Skeletal muscle satellite cell (primary cell): ENCODE data around the gene SPATA21.
"Not testable (repeated sequence)": the region's sequence is repeated elsewhere in the genome, so short reads cannot be mapped to it uniquely, and the experiment has no call there.

Experiments used
- H3K27me3 ChIP-seq: 2 replicates; pipeline ENCODE4 v1.7.0; 2013; ENCODE audit warnings: low read length; ENCODE audit not compliant: control insufficient read depth, insufficient read depth
- H3K36me3 ChIP-seq: 2 replicates; pipeline ENCODE4 v1.7.0; 2013; ENCODE audit warnings: mild to moderate bottlenecking, control low read depth, low read length; ENCODE audit not compliant: insufficient read depth
- H3K4me1 ChIP-seq: 2 replicates; pipeline ENCODE4 v1.7.0; 2013; ENCODE audit warnings: low read length; ENCODE audit not compliant: control insufficient read depth, insufficient read depth
- H3K4me2 ChIP-seq: 2 replicates; pipeline ENCODE4 v1.7.0; 2013; ENCODE audit warnings: mild to moderate bottlenecking, low read length
- H3K4me3 ChIP-seq: 2 replicates; pipeline ENCODE4 v1.7.0; 2013; ENCODE audit warnings: low read length
- H3K9ac ChIP-seq: 2 replicates; pipeline ENCODE4 v1.7.0; 2013; ENCODE audit warnings: mild to moderate bottlenecking, low read depth, low read length, moderate library complexity
- H3K9me3 ChIP-seq: replicated peaks from 2 replicates; pipeline ENCODE4 v1.7.0; 2013; ENCODE audit warnings: mild to moderate bottlenecking, control low read depth, low read length

SPATA21 gene

DNA sequence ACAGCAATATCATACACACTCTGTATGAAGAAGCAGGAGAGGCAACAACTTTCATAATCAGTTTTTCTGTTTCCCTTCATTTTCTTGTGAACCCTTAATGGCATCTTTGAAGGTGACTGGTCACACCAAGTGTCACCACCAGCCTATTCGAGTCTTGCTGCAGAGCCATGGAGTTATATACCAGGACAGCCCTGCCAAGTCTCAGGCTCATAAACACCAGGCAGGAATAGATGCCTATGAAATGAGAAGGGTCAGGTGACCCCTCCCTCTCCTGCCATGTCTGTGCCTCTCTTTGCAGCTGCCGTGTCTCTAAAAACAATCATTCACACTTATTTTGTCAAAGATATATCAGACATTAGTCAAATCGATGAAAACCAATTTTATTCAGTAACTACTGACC, 31.3 kb upstream of the SPATA21 start:
- Histone ChIP-seq H3K4me1 (no peaks in the 10 kb centered on the region), H3K4me3 (no peak overlapping the region), H3K27me3 (no peaks in the 10 kb centered on the region), H3K9ac (no peak overlapping the region), H3K4me2 (no peak overlapping the region), H3K36me3 (peaks cover 22% of the 10 kb centered on the region), H3K9me3 (no peaks in the 10 kb centered on the region)

DNA sequence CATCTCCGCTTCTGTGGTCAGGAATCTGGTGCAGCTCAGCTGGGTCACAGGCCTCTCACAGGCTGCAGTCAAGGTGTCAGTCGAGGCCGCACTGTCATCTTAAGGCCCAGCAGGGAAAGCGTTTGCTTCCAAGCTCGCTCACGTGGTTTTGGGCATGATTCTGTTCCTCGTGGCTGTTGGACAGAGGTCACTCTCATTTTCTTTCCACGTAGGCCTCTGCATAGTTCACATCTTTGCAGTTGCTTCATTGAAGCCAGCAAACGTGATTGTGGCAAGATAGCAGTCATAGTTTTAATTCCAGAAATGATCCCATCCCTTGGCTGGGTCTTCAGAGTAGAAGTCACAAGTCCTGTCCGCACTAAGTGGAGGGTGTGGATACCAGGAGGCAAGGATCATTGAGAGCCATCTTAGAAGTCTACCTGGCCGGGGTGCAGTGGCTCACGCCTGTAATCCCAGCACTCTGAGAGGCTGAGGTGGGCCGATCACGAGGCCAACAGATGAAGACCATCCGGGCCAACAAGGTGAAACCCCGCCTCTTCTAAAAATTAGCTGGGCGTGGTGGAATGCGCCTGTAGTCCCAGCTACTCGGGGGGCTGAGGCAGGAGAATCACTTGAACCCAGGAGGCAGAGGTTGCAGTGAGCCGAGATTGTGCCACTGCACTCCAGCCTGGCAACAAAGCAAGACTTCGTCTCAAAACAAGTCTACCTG, 27.8 kb upstream of the SPATA21 start:
- Histone ChIP-seq H3K9ac (no peak overlapping the region), H3K4me2 (no peak overlapping the region), H3K27me3 (no peaks in the 10 kb centered on the region), H3K4me3 (no peak overlapping the region), H3K9me3 (no peaks in the 10 kb centered on the region), H3K4me1 (no peaks in the 10 kb centered on the region), H3K36me3 (peaks cover 32% of the 10 kb centered on the region)

DNA sequence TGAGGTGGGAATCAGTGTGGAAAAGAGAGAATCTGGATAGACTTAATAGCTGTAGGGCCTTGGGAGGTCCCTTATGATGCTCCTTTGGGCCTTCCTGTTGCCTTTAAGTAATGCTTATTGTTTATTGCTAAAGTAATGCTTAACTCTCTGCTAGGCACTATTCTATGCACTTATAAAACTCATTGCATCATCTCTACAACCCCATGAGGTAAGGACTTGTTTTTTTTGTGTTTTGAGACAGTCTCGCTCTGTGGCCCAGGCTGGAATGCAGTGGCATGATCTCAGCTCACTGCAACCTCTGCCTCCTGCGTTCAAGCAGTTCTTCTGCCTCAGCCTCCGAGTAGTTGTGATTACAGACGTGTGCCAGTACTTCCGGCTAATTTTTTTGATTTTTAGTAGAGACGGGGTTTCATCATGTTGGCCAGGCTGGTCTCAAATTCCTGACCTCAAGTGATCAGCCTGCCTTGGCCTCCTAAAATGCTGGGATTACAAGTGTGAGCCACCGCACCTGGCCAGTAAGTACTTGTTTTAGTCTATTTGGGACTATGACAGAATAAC, 25.6 kb upstream of the SPATA21 start:
- peaks cover 50% of the 10 kb centered on the region for H3K36me3 ChIP-seq
- no peaks in the 10 kb centered on the region for H3K4me1 ChIP-seq
- no peaks in the 10 kb centered on the region for H3K9me3 ChIP-seq
- H3K9ac ChIP-seq = no peak overlapping the region
- H3K4me3 ChIP-seq = no peak overlapping the region
- no peaks in the 10 kb centered on the region for H3K27me3 ChIP-seq
- H3K4me2 ChIP-seq = no peak overlapping the region

DNA sequence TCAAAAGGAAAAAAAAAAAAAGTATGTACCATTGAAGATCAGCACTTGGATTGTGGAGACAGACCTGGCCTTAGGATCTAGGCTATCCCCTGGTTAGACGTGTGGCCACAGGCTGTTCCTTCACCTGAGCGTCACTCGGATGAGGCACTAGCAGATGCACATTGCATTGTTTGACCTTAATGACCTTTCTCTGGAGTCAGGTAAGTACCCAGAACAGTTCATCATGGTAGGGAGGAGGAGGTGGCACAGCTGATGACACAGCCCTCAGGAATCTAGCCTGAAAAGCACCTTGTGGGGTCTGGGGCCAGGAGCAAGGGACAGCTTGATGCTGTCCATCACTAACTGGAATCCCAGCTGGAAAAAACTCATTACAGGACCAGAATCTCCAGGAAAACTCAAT, 24.5 kb upstream of the SPATA21 start:
- Histone ChIP-seq H3K4me1 (no peaks in the 10 kb centered on the region), H3K4me3 (no peak overlapping the region), H3K9me3 (no peaks in the 10 kb centered on the region), H3K9ac (no peak overlapping the region), H3K36me3 (peaks cover 62% of the 10 kb centered on the region), H3K4me2 (no peak overlapping the region), H3K27me3 (no peaks in the 10 kb centered on the region)

DNA sequence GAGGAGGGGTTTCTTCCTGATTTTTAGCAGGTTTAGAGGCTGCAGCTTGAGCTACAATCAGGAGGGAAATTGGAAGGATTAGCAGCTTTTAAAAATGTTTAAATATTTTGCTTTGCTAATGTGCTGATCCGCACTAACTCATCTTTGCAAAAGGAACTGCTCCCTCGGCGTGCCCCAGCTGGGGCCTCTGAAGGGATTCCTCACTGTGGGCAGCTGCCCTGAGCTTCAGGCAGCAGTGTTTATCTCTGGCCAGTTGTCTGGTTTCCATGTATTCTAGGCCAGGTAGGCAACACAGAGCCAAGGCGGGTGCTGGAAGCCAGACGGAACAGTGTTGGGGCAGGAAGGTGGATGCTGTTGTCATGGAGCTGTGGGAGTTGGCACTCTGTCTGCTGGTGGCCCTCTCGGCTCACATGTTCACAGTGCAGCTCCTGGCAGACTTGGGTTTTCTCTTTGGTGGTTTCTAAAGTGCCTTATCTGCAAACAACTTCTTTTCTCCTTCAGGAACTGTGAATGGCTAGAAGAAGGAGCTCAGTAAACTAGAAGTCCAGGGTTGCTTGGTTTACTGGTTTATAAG, 22.2 kb upstream of the SPATA21 start:
- H3K9me3 ChIP-seq = no peaks in the 10 kb centered on the region
- no peaks in the 10 kb centered on the region for H3K4me1 ChIP-seq
- H3K4me3 ChIP-seq = no peak overlapping the region
- no peaks in the 10 kb centered on the region for H3K27me3 ChIP-seq
- no peak overlapping the region for H3K9ac ChIP-seq
- no peak overlapping the region for H3K4me2 ChIP-seq
- H3K36me3 ChIP-seq = peaks cover 81% of the 10 kb centered on the region

DNA sequence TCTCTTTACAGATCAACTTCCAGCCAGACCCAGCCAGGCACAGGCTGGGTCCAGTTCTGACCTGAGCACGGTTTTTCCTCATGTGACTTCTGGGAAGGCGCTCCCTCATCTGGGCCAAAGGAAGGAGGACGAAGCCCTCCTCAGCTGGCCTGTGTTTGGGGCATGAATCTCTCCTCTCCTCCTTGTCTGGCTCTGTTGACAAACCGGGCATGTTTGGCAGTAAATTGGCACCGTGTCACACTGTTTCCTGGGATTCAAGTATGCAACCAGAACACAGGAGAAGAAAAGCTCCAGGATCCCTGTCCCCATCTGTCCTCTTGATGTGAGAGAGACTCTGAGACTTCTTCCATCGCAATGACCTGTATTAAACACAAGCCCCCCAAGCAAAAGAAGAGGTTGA, 21.6 kb upstream of the SPATA21 start:
- no peaks in the 10 kb centered on the region for H3K9me3 ChIP-seq
- H3K27me3 ChIP-seq = no peaks in the 10 kb centered on the region
- no peak overlapping the region for H3K9ac ChIP-seq
- no peak overlapping the region for H3K4me3 ChIP-seq
- peaks cover 78% of the 10 kb centered on the region for H3K36me3 ChIP-seq
- no peaks in the 10 kb centered on the region for H3K4me1 ChIP-seq
- no peak overlapping the region for H3K4me2 ChIP-seq

DNA sequence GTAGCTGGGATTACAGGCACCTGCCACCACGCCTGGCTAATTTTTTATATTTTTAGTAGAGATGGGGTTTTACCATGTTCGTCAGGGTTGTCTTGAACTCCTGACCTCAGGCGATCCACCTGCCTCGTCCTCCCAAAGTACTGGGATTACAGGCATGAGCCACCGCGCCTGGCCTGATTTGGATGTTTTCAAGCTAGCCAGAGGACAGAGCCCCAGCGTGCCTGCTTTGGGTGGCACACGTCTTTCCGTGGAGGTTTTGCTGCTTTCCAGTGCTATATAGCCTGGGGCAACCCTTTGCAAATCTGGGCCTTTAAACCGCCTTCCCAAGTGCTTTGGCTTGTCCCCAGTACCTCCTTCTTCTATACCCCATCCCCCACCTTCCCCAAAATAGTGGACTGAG, 18.9 kb upstream of the SPATA21 start:
- not testable (repeated sequence) for H3K9ac ChIP-seq, H3K9me3 ChIP-seq, H3K4me1 ChIP-seq, H3K4me3 ChIP-seq, H3K27me3 ChIP-seq, H3K4me2 ChIP-seq
- peaks cover 73% of the 10 kb centered on the region for H3K36me3 ChIP-seq

DNA sequence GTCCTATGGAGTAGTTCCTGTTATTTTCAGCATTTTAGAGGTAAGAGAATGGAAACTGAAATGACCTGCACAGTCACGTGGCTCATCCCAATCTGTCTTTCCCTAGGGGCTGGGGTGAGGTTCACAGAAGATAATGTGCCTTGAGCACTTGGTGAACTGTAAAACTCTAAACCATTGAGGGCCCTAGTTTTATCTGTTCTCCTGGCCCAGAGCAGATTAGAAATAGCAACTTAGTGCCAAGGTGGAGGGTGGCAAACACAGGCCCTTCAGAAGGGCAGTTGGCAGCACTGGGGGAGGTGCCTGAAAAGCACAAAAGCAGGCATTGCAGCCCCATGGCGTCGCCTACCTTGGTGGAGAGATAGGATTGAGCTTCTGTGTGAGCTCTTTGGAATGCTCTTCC, 17.7 kb upstream of the SPATA21 start:
- not testable (repeated sequence) for H3K4me3 ChIP-seq, H3K9ac ChIP-seq, H3K4me2 ChIP-seq, H3K4me1 ChIP-seq, H3K27me3 ChIP-seq, H3K9me3 ChIP-seq
- H3K36me3 ChIP-seq = peaks cover 80% of the 10 kb centered on the region

DNA sequence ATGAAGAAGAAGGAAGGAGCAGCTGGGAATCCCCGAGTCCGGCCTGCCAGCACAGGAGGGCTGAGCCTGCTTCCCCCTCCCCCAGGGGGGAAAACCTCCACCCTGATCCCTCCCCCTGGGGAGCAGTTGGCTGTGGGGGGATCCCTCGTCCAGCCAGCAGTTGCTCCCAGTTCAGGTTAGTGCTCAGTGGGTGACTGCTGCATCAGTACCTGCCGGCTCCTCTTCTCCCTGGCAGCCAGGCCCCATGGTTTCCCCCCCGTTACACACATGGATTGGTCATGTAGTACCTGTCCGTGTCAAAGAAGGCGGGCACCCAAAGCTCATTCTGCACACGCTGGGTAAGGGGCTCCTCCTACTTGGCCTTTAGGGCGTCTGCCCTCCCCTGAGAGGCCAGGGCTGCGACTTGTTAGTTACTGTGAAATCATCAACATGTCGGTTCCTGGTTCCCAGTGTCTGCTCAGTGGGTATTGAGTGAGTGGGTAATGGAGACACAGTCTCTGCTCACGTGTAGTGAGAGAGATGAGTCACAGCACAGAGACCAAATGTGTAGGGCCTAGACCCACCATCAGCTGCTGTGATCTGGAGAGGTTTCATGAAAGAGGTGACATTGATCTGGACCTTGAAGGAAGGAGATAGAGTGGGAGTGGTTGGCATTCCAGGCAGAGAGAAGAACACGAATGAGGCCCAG, 14.8 kb upstream of the SPATA21 start:
- H3K9ac ChIP-seq = no peak overlapping the region
- no peak overlapping the region for H3K4me2 ChIP-seq
- H3K27me3 ChIP-seq = no peaks in the 10 kb centered on the region
- H3K4me3 ChIP-seq = no peak overlapping the region
- H3K36me3 ChIP-seq = peaks cover 81% of the 10 kb centered on the region
- no peaks in the 10 kb centered on the region for H3K4me1 ChIP-seq
- H3K9me3 ChIP-seq = no peaks in the 10 kb centered on the region

DNA sequence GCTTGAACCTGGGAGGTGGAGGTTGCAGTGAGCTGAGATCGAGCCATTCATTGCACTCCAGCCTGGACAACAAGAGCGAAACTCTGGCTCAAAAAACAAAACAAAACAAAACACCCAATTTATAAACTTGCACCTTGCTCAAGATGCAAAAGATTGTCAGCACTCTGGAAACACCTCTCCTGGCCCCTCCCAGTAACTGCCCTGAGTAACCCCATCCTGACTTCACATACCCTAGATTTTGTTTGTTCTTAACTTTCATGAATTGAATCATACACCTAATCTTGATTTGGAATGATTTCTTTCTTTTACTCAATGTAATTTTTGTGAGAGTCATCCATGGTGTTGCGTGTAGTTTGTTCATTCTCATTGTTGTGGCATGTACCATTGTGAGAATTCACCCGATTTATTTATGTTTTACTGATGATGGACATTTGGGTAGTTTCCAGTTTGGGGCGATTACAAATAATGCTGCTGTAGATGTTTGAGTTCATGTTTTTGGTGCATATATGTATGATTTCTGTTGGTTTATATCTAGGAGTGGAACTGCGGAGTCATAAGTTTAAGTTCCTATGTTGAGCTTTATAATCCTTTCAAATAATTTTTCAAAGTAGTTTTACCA, 13.7 kb upstream of the SPATA21 start:
- Histone ChIP-seq H3K27me3 (no peaks in the 10 kb centered on the region), H3K9ac (no peak overlapping the region), H3K4me3 (no peak overlapping the region), H3K9me3 (no peaks in the 10 kb centered on the region), H3K4me1 (no peaks in the 10 kb centered on the region), H3K4me2 (no peak overlapping the region), H3K36me3 (peaks cover 77% of the 10 kb centered on the region)

DNA sequence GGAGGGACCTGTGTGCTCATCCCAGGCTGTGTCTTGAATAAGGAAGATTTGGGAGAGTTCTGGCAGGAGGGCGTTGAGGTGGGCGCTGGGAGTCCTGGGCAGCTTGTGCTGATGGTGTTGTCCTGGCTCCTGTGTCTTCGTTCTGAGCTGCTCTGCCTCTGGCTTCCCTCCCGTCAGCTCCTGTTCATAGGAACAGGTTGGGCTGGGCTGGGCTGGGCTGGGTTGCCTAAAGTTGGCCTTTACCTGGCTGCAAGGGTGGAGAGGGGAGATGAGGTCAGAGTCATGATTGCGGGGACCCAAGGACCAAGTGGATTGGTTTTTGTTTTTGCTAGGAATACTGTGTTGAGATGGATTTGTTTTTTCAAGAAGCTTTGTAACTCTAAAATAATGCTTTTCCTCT, 12.4 kb upstream of the SPATA21 start:
- no peaks in the 10 kb centered on the region for H3K9me3 ChIP-seq
- no peak overlapping the region for H3K4me3 ChIP-seq
- H3K36me3 ChIP-seq = peaks cover 73% of the 10 kb centered on the region
- H3K9ac ChIP-seq = no peak overlapping the region
- no peak overlapping the region for H3K4me2 ChIP-seq
- no peaks in the 10 kb centered on the region for H3K4me1 ChIP-seq
- no peaks in the 10 kb centered on the region for H3K27me3 ChIP-seq
